Activated CD8-positive, alpha-beta T cell treated with anti-CD3 and anti-CD28 coated beads, Interleukin-2, amount 10 ng/mL, durations not matched to agents 7 days and 5 days (primary cell): ENCODE data around the gene MXD1. TPM values are rescaled to one million over a fixed set of nuclear protein-coding genes. Genes with fewer than 3 reads are reported as not detected.

Source experiments
- ATAC-seq: fragments of 150-1000 bp; cut with Tn5 transposase; one replicate; pipeline ENCODE4 v1.10.0; 2021; ENCODE audit warnings: moderate library complexity
- CTCF ChIA-PET: fragments of 350-600 bp; sonication (Branson Sonifier 250); formaldehyde crosslinking; loops from one replicate; lab custom pipeline; 2021; ENCODE audit warnings: antibody characterized with exemption; lab: Charles Lee
- POLR2A ChIA-PET: fragments of 350-600 bp; sonication (Branson Sonifier 250); formaldehyde crosslinking; loops from one replicate; lab custom pipeline; 2021; ENCODE audit warnings: antibody characterized with exemption; lab: Charles Lee
- DNase-seq: peaks from one replicate; pipeline ENCODE4 v3.0.0-alpha.2; 2020
- H3K27ac Mint-ChIP-seq: one replicate; pipeline ENCODE4 v1.8.0; 2021; ENCODE audit warnings: mild to moderate bottlenecking, mixed read lengths
- H3K27me3 Mint-ChIP-seq: one replicate; pipeline ENCODE4 v1.8.0; 2021; ENCODE audit warnings: low read depth, mixed read lengths
- H3K36me3 Mint-ChIP-seq: one replicate; pipeline ENCODE4 v1.8.0; 2021; ENCODE audit warnings: low read depth, mixed read lengths
- H3K4me1 Mint-ChIP-seq: one replicate; pipeline ENCODE4 v1.8.0; 2021; ENCODE audit warnings: low read depth, mixed read lengths
- H3K4me3 Mint-ChIP-seq: one replicate; pipeline ENCODE4 v1.8.0; 2021; ENCODE audit warnings: mild to moderate bottlenecking, mixed read lengths
- H3K9me3 Mint-ChIP-seq: one replicate; pipeline ENCODE4 v1.8.0; 2022; ENCODE audit warnings: mixed read lengths; ENCODE audit not compliant: insufficient read depth
- total RNA-seq, 2 experiments: library from RNA; stranded (reverse); gene quantifications; one replicate each; pipeline ENCODE4 v1.2.3, GENCODE V29; 2021

The MXD1 gene
- total RNA-seq, 2 experiments from 2014 or later, result 7.7 to 10.2 TPM

- Mint-ChIP-seq H3K4me3 (no peak overlapping the region), H3K36me3 (no peaks in the 10 kb centered on the region), H3K4me1 (peaks cover 4% of the 10 kb centered on the region), H3K27ac (no peak overlapping the region), H3K27me3 (peaks cover 4% of the 10 kb centered on the region), H3K9me3 (no peaks in the 10 kb centered on the region)
- no peak for ATAC-seq
- ChIA-PET POLR2A (no interaction called here), CTCF (no interaction called here)
- no peak for DNase-seq
Observed at GRCh38 chr2:69969126-69969983, 54.4 kb downstream of the MXD1 start.

GRCh38 chr2:69969991-69970390 lies 55.1 kb downstream of the MXD1 start:
- CTCF ChIA-PET, result no interaction called here

GRCh38 chr2:69972822-69973221 lies 57.9 kb downstream of the MXD1 start:
- no peak for DNase-seq
- CTCF ChIA-PET, result no interaction called here
- H3K4me3 Mint-ChIP-seq, result no peak overlapping the region
- peaks cover 14% of the 10 kb centered on the region for H3K4me1 Mint-ChIP-seq
- no peaks in the 10 kb centered on the region for H3K9me3 Mint-ChIP-seq
- H3K36me3 Mint-ChIP-seq, result no peaks in the 10 kb centered on the region
- no peak for ATAC-seq
- POLR2A ChIA-PET, result no interaction called here
- H3K27me3 Mint-ChIP-seq, result peaks cover 4% of the 10 kb centered on the region
- H3K27ac Mint-ChIP-seq, result no peak overlapping the region

More at GRCh38 chr2:69969991-69970390, 55.1 kb downstream of the MXD1 start:
- Mint-ChIP-seq H3K27me3 (peaks cover 4% of the 10 kb centered on the region), H3K4me1 (no peaks in the 10 kb centered on the region), H3K9me3 (no peaks in the 10 kb centered on the region), H3K4me3 (no peak overlapping the region), H3K27ac (no peak overlapping the region), H3K36me3 (no peaks in the 10 kb centered on the region)
- ATAC-seq, result no peak
- DNase-seq, result no peak
- POLR2A ChIA-PET, result no interaction called here

- no peak overlapping the region for H3K4me3 Mint-ChIP-seq
- H3K4me1 Mint-ChIP-seq, result peaks cover 14% of the 10 kb centered on the region
- POLR2A ChIA-PET, result no interaction called here
- no peak for ATAC-seq
- peaks cover 4% of the 10 kb centered on the region for H3K27me3 Mint-ChIP-seq
- CTCF ChIA-PET, result no interaction called here
- no peak for DNase-seq
- H3K36me3 Mint-ChIP-seq, result no peaks in the 10 kb centered on the region
- no peaks in the 10 kb centered on the region for H3K9me3 Mint-ChIP-seq
- H3K27ac Mint-ChIP-seq, result no peak overlapping the region
Observed at GRCh38 chr2:69973335-69973735, 58.4 kb downstream of the MXD1 start.

- Mint-ChIP-seq H3K4me1 (peaks cover 14% of the 10 kb centered on the region), H3K27me3 (no peaks in the 10 kb centered on the region), H3K36me3 (no peaks in the 10 kb centered on the region), H3K9me3 (no peaks in the 10 kb centered on the region), H3K4me3 (no peak overlapping the region), H3K27ac (no peak overlapping the region)
- ChIA-PET POLR2A (interaction anchor here (0.6 kb wide), 1 partner anchor 1196 kb away, joined by 3 read pairs; no protein-coding TSS in a partner anchor), CTCF (no interaction called here)
- DNase-seq (no peak), ATAC-seq (no peak)
Observed at GRCh38 chr2:69975136-69975852, 60.4 kb downstream of the MXD1 start.

- H3K9me3 Mint-ChIP-seq, result no peaks in the 10 kb centered on the region
- DNase-seq (no peak), ATAC-seq (no peak)
- H3K4me1 Mint-ChIP-seq, result peaks cover 14% of the 10 kb centered on the region
- H3K27ac Mint-ChIP-seq, result no peak overlapping the region
- H3K27me3 Mint-ChIP-seq, result no peaks in the 10 kb centered on the region
- no peaks in the 10 kb centered on the region for H3K36me3 Mint-ChIP-seq
- ChIA-PET CTCF (no interaction called here), POLR2A (interaction anchor here (0.6 kb wide), 1 partner anchor 1196 kb away, joined by 3 read pairs; no protein-coding TSS in a partner anchor)
- no peak overlapping the region for H3K4me3 Mint-ChIP-seq
Observed at GRCh38 chr2:69975853-69976462, 61.0 kb downstream of the MXD1 start.

GRCh38 chr2:69977186-69977585 lies 62.3 kb downstream of the MXD1 start:
- no peak for ATAC-seq
- no peak overlapping the region for H3K4me3 Mint-ChIP-seq
- H3K36me3 Mint-ChIP-seq, result no peaks in the 10 kb centered on the region
- H3K9me3 Mint-ChIP-seq, result no peaks in the 10 kb centered on the region
- peaks cover 14% of the 10 kb centered on the region for H3K4me1 Mint-ChIP-seq
- H3K27ac Mint-ChIP-seq, result no peak overlapping the region
- DNase-seq, result no peak
- POLR2A ChIA-PET, result no interaction called here
- CTCF ChIA-PET, result no interaction called here
- H3K27me3 Mint-ChIP-seq, result no peaks in the 10 kb centered on the region

GRCh38 chr2:69977906-69978482 lies 63.1 kb downstream of the MXD1 start:
- DNase-seq (no peak), ATAC-seq (no peak)
- no peaks in the 10 kb centered on the region for H3K36me3 Mint-ChIP-seq
- peaks cover 14% of the 10 kb centered on the region for H3K4me1 Mint-ChIP-seq
- no peaks in the 10 kb centered on the region for H3K27me3 Mint-ChIP-seq
- ChIA-PET CTCF (no interaction called here), POLR2A (no interaction called here)
- H3K27ac Mint-ChIP-seq, result no peak overlapping the region
- no peaks in the 10 kb centered on the region for H3K9me3 Mint-ChIP-seq
- no peak overlapping the region for H3K4me3 Mint-ChIP-seq

- POLR2A ChIA-PET, result interaction anchor here (0.6 to 0.8 kb wide), 3 partner anchors 16 to 65 kb away, joined by 3 read pairs; partner anchors contain the start of gene MXD1
- no peak overlapping the region for H3K27ac Mint-ChIP-seq
- no peak overlapping the region for H3K4me3 Mint-ChIP-seq
- DNase-seq (no peak), ATAC-seq (no peak)
- H3K9me3 Mint-ChIP-seq, result no peaks in the 10 kb centered on the region
- H3K27me3 Mint-ChIP-seq, result no peaks in the 10 kb centered on the region
- no peaks in the 10 kb centered on the region for H3K36me3 Mint-ChIP-seq
- CTCF ChIA-PET, result interaction anchor here (1.6 kb wide), 1 partner anchor 61 kb away, joined by 3 read pairs; no protein-coding TSS in a partner anchor
- H3K4me1 Mint-ChIP-seq, result peaks cover 14% of the 10 kb centered on the region
Observed at GRCh38 chr2:69979902-69980807, 65.2 kb downstream of the MXD1 start.

GRCh38 chr2:69983392-69983966 lies 68.6 kb downstream of the MXD1 start:
- no peak overlapping the region for H3K4me3 Mint-ChIP-seq
- no peaks in the 10 kb centered on the region for H3K36me3 Mint-ChIP-seq
- POLR2A ChIA-PET, result no interaction called here
- DNase-seq, result no peak
- no peaks in the 10 kb centered on the region for H3K9me3 Mint-ChIP-seq
- no peak for ATAC-seq
- no peak overlapping the region for H3K27ac Mint-ChIP-seq
- CTCF ChIA-PET, result no interaction called here
- no peaks in the 10 kb centered on the region for H3K4me1 Mint-ChIP-seq
- no peaks in the 10 kb centered on the region for H3K27me3 Mint-ChIP-seq

- Mint-ChIP-seq H3K9me3 (no peaks in the 10 kb centered on the region), H3K4me1 (no peaks in the 10 kb centered on the region), H3K4me3 (no peak overlapping the region), H3K36me3 (no peaks in the 10 kb centered on the region), H3K27me3 (no peaks in the 10 kb centered on the region), H3K27ac (no peak overlapping the region)
- POLR2A ChIA-PET, result no interaction called here
- CTCF ChIA-PET, result no interaction called here
- ATAC-seq, result no peak
- DNase-seq, result no peak
Observed at GRCh38 chr2:69985216-69985615, 70.3 kb downstream of the MXD1 start.
